AG04449 (cell line): ENCODE results near the gene OR13C3.

Source experiments
- CTCF ChIA-PET: fragments of 350-600 bp; formaldehyde crosslinking; extraction: SDS; loops from one replicate; lab custom pipeline; 2021; ENCODE audit warnings: antibody characterized with exemption; lab: Yijun Ruan, JAX
- POLR2A ChIA-PET: fragments of 400-600, 350-600 bp; formaldehyde crosslinking; extraction: SDS; loops from one replicate; lab custom pipeline; 2020; ENCODE audit warnings: antibody characterized with exemption, inconsistent platforms; lab: Yijun Ruan, JAX
- DNase-seq: peaks from one replicate; pipeline ENCODE4 v3.0.0-alpha.2; 2010; ENCODE audit warnings: low read depth, low spot score
- H3K4me3 ChIP-seq: 2 replicates; pipeline ENCODE4 v1.5.1; 2011; ENCODE audit warnings: low read depth, mild to moderate bottlenecking, control low read depth, low read length
- TF ChIP-seq, protein P1 (sequence below): IDR thresholded peaks from one replicate; pipeline ENCODE4 v1.5.1; 2011; ENCODE audit warnings: mild to moderate bottlenecking, moderate library complexity, low read length, control low read depth, inconsistent platforms; ENCODE audit not compliant: insufficient read depth; ENCODE audit errors: missing control alignments

The OR13C3 gene

DNA sequence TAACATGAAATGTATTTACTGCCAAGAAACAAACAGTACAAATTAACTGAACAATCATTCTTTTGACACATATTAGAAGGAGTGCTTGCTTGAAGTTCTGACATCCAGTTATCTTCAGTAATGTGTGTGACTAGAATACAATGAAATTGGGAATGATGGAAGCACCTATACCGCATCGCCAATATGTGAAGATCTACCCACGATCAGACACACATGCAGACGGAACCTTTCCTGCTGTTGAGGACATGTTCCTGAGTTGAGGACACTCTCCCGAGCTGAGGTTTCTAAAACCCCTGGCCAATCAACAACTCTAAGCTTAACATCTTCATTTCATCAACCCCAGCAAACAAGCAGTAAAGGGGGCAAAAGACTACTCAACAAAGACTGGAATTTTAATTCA is at the start of gene OR13C3:
TSS of gene OR13C3 (minus strand) at position 101 of the 400 bp plus-strand sequence. CDS start 133 bp downstream, outside the sequence.
- no peak within 1 kb of the TSS for H3K4me3 ChIP-seq
- POLR2A ChIA-PET: no interaction called here
- DNase-seq: no peak

DNA sequence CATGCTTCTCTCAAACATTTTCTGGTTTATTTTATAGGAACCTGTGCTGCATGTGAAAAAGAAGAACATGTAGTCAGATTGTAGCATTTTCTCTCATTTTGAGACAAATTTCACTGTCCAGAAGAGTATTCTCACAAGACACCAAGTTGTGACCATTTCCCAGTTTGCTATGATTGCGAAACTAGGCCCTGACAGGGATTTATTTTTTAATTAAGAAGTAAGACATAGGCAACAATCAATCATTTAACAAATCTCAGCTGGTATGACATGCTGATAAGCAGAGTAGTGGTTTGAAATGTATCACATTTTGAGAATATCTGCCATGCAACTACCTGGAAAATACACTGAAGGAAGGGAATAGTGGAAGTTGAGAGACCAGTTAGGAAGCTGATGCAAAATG is 43.9 kb upstream of the OR13C3 start:
- CTCF ChIA-PET: no interaction called here
- DNase-seq: no peak
- TF ChIP-seq, protein P1, sequence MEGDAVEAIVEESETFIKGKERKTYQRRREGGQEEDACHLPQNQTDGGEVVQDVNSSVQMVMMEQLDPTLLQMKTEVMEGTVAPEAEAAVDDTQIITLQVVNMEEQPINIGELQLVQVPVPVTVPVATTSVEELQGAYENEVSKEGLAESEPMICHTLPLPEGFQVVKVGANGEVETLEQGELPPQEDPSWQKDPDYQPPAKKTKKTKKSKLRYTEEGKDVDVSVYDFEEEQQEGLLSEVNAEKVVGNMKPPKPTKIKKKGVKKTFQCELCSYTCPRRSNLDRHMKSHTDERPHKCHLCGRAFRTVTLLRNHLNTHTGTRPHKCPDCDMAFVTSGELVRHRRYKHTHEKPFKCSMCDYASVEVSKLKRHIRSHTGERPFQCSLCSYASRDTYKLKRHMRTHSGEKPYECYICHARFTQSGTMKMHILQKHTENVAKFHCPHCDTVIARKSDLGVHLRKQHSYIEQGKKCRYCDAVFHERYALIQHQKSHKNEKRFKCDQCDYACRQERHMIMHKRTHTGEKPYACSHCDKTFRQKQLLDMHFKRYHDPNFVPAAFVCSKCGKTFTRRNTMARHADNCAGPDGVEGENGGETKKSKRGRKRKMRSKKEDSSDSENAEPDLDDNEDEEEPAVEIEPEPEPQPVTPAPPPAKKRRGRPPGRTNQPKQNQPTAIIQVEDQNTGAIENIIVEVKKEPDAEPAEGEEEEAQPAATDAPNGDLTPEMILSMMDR: no peak
- H3K4me3 ChIP-seq: no peak overlapping the region
- POLR2A ChIA-PET: no interaction called here

More for the DNA sequence above, at the start of gene OR13C3:
- CTCF ChIA-PET: no interaction called here
- TF ChIP-seq, protein P1: no peak

DNA sequence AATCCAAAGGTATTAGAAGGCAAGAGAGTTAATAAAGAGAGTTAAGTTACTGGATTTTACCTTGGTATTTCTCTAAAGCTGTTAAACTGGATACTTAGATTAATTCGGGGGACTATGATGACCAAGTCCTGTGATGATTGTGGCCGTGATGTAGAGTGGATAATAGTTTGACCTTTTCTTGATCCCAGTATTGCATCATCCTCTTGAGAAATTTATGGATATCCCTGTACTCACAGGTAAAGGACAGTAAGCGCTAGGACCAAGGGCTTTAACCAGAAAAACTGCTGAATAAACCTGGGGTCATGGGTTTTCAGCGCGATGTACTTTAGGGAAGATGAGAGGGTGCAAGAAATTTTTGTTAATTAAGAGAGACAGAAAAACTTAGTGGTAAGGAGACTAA is 40.6 kb upstream of the OR13C3 start:
- TF ChIP-seq, protein P1: no peak
- H3K4me3 ChIP-seq: no peak overlapping the region
- CTCF ChIA-PET: no interaction called here
- no peak for DNase-seq
- POLR2A ChIA-PET: no interaction called here

DNA sequence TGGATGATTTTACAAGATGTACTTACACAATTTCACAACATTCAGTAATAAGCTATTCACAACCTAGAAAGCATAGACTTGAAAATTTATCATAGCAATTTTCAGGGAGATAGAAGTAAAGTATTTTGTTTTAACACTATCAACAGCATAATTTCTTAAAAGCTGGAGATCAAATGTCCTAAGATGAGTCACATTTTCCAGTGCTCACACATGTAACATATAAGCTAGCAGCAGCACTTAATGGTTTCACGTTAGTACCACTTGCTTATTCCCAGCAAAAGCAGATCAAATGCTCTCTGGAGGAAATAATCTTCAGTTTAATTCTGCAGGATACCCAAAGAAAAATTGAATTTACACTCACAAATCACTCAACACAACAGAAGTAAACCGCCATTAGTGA is 38.8 kb upstream of the OR13C3 start:
- POLR2A ChIA-PET: no interaction called here
- DNase-seq: no peak
- TF ChIP-seq, protein P1: no peak
- H3K4me3 ChIP-seq: no peak overlapping the region
- CTCF ChIA-PET: no interaction called here

DNA sequence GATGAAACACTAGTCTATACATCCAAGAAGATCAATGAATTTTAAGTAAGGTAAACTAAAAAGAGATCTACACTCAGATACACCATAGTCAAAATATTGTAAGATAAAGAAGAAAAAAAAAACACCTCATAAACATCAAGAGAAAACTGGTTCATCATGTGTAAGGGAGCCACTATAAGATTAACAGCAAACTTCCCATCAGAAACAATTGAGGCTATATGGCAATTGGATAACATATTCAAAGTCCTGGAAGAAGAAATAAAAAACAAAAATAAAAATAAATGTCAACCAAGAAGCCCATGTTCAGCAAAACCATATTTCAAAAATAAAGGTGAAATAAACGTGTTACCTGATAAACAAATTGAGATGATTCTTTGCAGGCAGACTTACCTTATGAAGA is 36.0 kb upstream of the OR13C3 start:
- no peak for DNase-seq
- H3K4me3 ChIP-seq: no peak overlapping the region
- ChIA-PET POLR2A (no interaction called here), CTCF (no interaction called here)
- TF ChIP-seq, protein P1: no peak

DNA sequence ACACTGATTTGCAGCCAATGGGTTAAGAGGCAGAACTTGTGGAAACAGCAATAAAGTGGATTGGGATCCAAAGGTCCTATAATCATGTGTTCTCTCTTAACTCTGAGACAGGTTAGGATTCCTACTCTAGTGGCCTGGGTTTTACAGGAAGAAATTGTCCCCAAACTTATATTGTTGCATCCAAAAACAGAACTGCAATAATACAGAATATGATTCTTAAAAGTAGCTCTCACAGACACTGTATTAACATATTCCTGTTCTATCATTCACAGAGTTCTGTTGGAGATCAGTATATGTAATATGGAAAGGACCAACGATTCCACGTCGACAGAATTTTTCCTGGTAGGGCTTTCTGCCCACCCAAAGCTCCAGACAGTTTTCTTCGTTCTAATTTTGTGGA is 32.2 kb upstream of the OR13C3 start, which contains the start of gene OR13C8:
TSS of gene OR13C8 (plus strand) at position 301 of the 400 bp plus-strand sequence. CDS start at position 301, 0 bp downstream.
- ChIA-PET CTCF (no interaction called here), POLR2A (no interaction called here)
- no peak for DNase-seq
- H3K4me3 ChIP-seq: no peak within 1 kb of the TSS
- TF ChIP-seq, protein P1: no peak
